HepG2 (cell line): ENCODE data around the gene PCNA. TPM values are rescaled to one million over a fixed set of nuclear protein-coding genes. Genes with fewer than 3 reads are reported as not detected.

Source experiments
- CEBPB ChIP-seq: IDR thresholded peaks from 2 replicates; pipeline ENCODE4 v1.6.1; 2011; ENCODE audit warnings: low read depth, low read length, improper control_type of control experiment, borderline replicate concordance
- CSRNP1 ChIP-seq: sonication (generic); formaldehyde crosslinking; IDR thresholded peaks from 2 replicates; pipeline ENCODE4 v1.8.1; 2023; ENCODE audit warnings: mild to moderate bottlenecking, missing genetic modification reagents
- KAT7 ChIP-seq: IDR thresholded peaks from 2 replicates; pipeline ENCODE4 v1.6.1; 2018; ENCODE audit warnings: borderline replicate concordance, missing compliant biosample characterization
- MED8 ChIP-seq: sonication (generic); formaldehyde crosslinking; IDR thresholded peaks from 2 replicates; pipeline ENCODE4 v1.8.1; 2023; ENCODE audit warnings: mild to moderate bottlenecking, missing genetic modification reagents; ENCODE audit not compliant: insufficient replicate concordance
- MEF2D ChIP-seq: sonication (generic); formaldehyde crosslinking; IDR thresholded peaks from 2 replicates; pipeline ENCODE4 v1.5.1; 2020; ENCODE audit warnings: mild to moderate bottlenecking, missing genetic modification reagents
- PHF20 ChIP-seq: sonication (generic); formaldehyde crosslinking; IDR thresholded peaks from 2 replicates; pipeline ENCODE4 v1.5.0; 2020; ENCODE audit warnings: mild to moderate bottlenecking, missing genetic modification reagents
- RAD21 ChIP-seq: fragments of 450-650 bp; formaldehyde crosslinking; IDR thresholded peaks from 2 replicates; pipeline ENCODE4 v1.5.0; 2020; ENCODE audit warnings: mild to moderate bottlenecking
- RAD51 ChIP-seq: fragments of 450-650 bp; IDR thresholded peaks from 2 replicates; pipeline ENCODE4 v1.6.1; 2016; ENCODE audit warnings: borderline replicate concordance
- REXO4 ChIP-seq: sonication (generic); formaldehyde crosslinking; IDR thresholded peaks from 2 replicates; pipeline ENCODE4 v1.8.0; 2022; ENCODE audit warnings: missing genetic modification reagents, mild to moderate bottlenecking, borderline replicate concordance
- SNRNP70 ChIP-seq: fragments of 200-400 bp; formaldehyde crosslinking; IDR thresholded peaks from 2 replicates; pipeline ENCODE4 v1.6.1; 2017; ENCODE audit warnings: mild to moderate bottlenecking, low read depth, low read length, moderate library complexity
- ZFP41 ChIP-seq: sonication (generic); formaldehyde crosslinking; IDR thresholded peaks from 2 replicates; pipeline ENCODE4 v1.4.0; 2020; ENCODE audit warnings: mild to moderate bottlenecking, missing genetic modification reagents, borderline replicate concordance
- ZKSCAN5 ChIP-seq: sonication (generic); formaldehyde crosslinking; IDR thresholded peaks from 2 replicates; pipeline ENCODE4 v1.5.1; 2020; ENCODE audit warnings: mild to moderate bottlenecking, missing genetic modification reagents
- ZNF34 ChIP-seq: sonication (generic); formaldehyde crosslinking; IDR thresholded peaks from 2 replicates; pipeline ENCODE4 v1.4.0; 2020; ENCODE audit warnings: mild to moderate bottlenecking, missing genetic modification reagents, borderline replicate concordance
- ZNF530 ChIP-seq: sonication (generic); formaldehyde crosslinking; IDR thresholded peaks from 2 replicates; pipeline ENCODE4 v1.5.0; 2020; ENCODE audit warnings: low read depth, mild to moderate bottlenecking, missing genetic modification reagents
- ZNF674 ChIP-seq: sonication (generic); formaldehyde crosslinking; IDR thresholded peaks from 2 replicates; pipeline ENCODE4 v1.5.0; 2020; ENCODE audit warnings: low read depth, mild to moderate bottlenecking, missing genetic modification reagents
- ZNF75D ChIP-seq: sonication (generic); formaldehyde crosslinking; IDR thresholded peaks from 2 replicates; pipeline ENCODE4 v1.8.1; 2023; ENCODE audit warnings: missing genetic modification reagents, mild to moderate bottlenecking, borderline replicate concordance
- polyA plus RNA-seq, 8 experiments: library from polyadenylated mRNA; depleted of rRNA in 3 of 8; stranded (reverse) in 7 of 8; unstranded in 1 of 8; fragments of >200 nt; fragmentation: Illumina TruSeq in 4 of 8; extraction: Trizol in 4 of 8; gene quantifications; 2 replicates each; pipeline versions ENCODE4 v1.2.1 to v1.2.3, GENCODE V29; 2011 to 2016; ENCODE audit warnings: low read depth in 4 of 8, missing spikeins in 1 of 8, mixed read lengths in 1 of 8; ENCODE audit not compliant: insufficient read depth in 1 of 8
- total RNA-seq, 5 experiments: library from RNA; depleted of rRNA; stranded (reverse); fragments of >200 nt; fragmentation: Illumina TruSeq; extraction: Trizol; gene quantifications; 2 replicates each; pipeline ENCODE4 v1.2.3, GENCODE V29; 2016; ENCODE audit warnings: low read depth in 1 of 5
- TF ChIP-seq, protein P1 (sequence below): IDR thresholded peaks from 2 replicates; pipeline ENCODE4 v1.6.1; 2016; ENCODE audit warnings: missing compliant biosample characterization, missing genetic modification reagents, borderline replicate concordance
- TF ChIP-seq, protein P2 (sequence below): sonication (generic); formaldehyde crosslinking; IDR thresholded peaks from 2 replicates; pipeline ENCODE4 v1.8.0; 2022; ENCODE audit warnings: mild to moderate bottlenecking, missing genetic modification reagents
- TF ChIP-seq, protein P3 (sequence below): sonication (generic); formaldehyde crosslinking; IDR thresholded peaks from 2 replicates; pipeline ENCODE4 v1.5.0; 2020; ENCODE audit warnings: mild to moderate bottlenecking, missing genetic modification reagents

Gene PCNA
- total and polyA plus RNA-seq, 2 of the 13 experiments (the other 11 are each of a cell fraction or from before 2014, with no cell fraction given): 229 to 655 TPM

GRCh38 chr20:5156675-5157448, 37.1 kb upstream of the PCNA start (continued):
- TF ChIP-seq MED8 (CRISPR knock-in tag): no peak
- TF ChIP-seq RAD21: no peak
- no peak for TF ChIP-seq ZNF674 (CRISPR knock-in tag)
- TF ChIP-seq ZNF75D (CRISPR knock-in tag): no peak
- no peak for TF ChIP-seq ZKSCAN5 (CRISPR knock-in tag)
- no peak for TF ChIP-seq RAD51
- no peak; the same call in 1 of the 2 replicates for TF ChIP-seq CEBPB
- TF ChIP-seq, protein P1, sequence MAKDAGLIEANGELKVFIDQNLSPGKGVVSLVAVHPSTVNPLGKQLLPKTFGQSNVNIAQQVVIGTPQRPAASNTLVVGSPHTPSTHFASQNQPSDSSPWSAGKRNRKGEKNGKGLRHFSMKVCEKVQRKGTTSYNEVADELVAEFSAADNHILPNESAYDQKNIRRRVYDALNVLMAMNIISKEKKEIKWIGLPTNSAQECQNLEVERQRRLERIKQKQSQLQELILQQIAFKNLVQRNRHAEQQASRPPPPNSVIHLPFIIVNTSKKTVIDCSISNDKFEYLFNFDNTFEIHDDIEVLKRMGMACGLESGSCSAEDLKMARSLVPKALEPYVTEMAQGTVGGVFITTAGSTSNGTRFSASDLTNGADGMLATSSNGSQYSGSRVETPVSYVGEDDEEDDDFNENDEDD (CRISPR knock-in tag): no peak
- no peak for TF ChIP-seq ZNF34 (CRISPR knock-in tag)
- no peak for TF ChIP-seq SNRNP70
- TF ChIP-seq, protein P2, sequence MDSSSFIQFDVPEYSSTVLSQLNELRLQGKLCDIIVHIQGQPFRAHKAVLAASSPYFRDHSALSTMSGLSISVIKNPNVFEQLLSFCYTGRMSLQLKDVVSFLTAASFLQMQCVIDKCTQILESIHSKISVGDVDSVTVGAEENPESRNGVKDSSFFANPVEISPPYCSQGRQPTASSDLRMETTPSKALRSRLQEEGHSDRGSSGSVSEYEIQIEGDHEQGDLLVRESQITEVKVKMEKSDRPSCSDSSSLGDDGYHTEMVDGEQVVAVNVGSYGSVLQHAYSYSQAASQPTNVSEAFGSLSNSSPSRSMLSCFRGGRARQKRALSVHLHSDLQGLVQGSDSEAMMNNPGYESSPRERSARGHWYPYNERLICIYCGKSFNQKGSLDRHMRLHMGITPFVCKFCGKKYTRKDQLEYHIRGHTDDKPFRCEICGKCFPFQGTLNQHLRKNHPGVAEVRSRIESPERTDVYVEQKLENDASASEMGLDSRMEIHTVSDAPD (CRISPR knock-in tag): no peak
- no peak for TF ChIP-seq PHF20
- TF ChIP-seq MEF2D (CRISPR knock-in tag): peak; percentile 50; the same call in 1 of the 2 replicates
- TF ChIP-seq, protein P3, sequence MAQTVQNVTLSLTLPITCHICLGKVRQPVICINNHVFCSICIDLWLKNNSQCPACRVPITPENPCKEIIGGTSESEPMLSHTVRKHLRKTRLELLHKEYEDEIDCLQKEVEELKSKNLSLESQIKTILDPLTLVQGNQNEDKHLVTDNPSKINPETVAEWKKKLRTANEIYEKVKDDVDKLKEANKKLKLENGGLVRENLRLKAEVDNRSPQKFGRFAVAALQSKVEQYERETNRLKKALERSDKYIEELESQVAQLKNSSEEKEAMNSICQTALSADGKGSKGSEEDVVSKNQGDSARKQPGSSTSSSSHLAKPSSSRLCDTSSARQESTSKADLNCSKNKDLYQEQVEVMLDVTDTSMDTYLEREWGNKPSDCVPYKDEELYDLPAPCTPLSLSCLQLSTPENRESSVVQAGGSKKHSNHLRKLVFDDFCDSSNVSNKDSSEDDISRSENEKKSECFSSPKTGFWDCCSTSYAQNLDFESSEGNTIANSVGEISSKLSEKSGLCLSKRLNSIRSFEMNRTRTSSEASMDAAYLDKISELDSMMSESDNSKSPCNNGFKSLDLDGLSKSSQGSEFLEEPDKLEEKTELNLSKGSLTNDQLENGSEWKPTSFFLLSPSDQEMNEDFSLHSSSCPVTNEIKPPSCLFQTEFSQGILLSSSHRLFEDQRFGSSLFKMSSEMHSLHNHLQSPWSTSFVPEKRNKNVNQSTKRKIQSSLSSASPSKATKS (CRISPR knock-in tag): no peak
- TF ChIP-seq CSRNP1: no peak
- TF ChIP-seq KAT7 (CRISPR knock-in tag): no peak
- TF ChIP-seq REXO4 (CRISPR knock-in tag): no peak
- TF ChIP-seq ZNF530 (CRISPR knock-in tag): no peak
- TF ChIP-seq ZFP41 (CRISPR knock-in tag): no peak
